ENCODE data around the gene MAL.

MAL gene

GRCh38 chr2:95015261-95015912 lies 10.1 kb upstream of the MAL start:
- DNase-seq, result no peak

GRCh38 chr2:95016616-95017015 lies 8.9 kb upstream of the MAL start:
- DNase-seq, result no peak

- DNase-seq, result no peak
Measured at GRCh38 chr2:95017071-95017501, 8.4 kb upstream of the MAL start.

- DNase-seq, result no peak
Measured at GRCh38 chr2:95017836-95018235, 7.7 kb upstream of the MAL start.

GRCh38 chr2:95018301-95018700 lies 7.2 kb upstream of the MAL start:
- no peak for DNase-seq

GRCh38 chr2:95018861-95019550 lies 6.5 kb upstream of the MAL start:
- no peak for DNase-seq

GRCh38 chr2:95019572-95019971 lies 5.9 kb upstream of the MAL start:
- no peak for DNase-seq

GRCh38 chr2:95020275-95021022 lies 5.1 kb upstream of the MAL start:
- DNase-seq, result peak; percentile 42

GRCh38 chr2:95021023-95021416 lies 4.5 kb upstream of the MAL start:
- no peak for DNase-seq

- DNase-seq, result no peak
Measured at GRCh38 chr2:95021847-95022246, 3.7 kb upstream of the MAL start.

- DNase-seq, result peak; percentile 77
Measured at GRCh38 chr2:95022309-95023221, 2.9 kb upstream of the MAL start.

- DNase-seq, result peak; percentile 45
Measured at GRCh38 chr2:95023222-95023597, 2.3 kb upstream of the MAL start.

GRCh38 chr2:95024371-95024770 lies 1.1 kb upstream of the MAL start:
- no peak for DNase-seq

- peak; percentile 67 for DNase-seq
Measured at GRCh38 chr2:95024960-95025405, 525 bp upstream of the MAL start.

- peak; percentile 52 for DNase-seq
Measured at GRCh38 chr2:95026471-95027368, 1.2 kb downstream of the MAL start.

GRCh38 chr2:95027369-95027720 lies 1.8 kb downstream of the MAL start:
- no peak for DNase-seq

GRCh38 chr2:95029898-95030341 lies 4.4 kb downstream of the MAL start:
- DNase-seq, result no peak

- no peak for DNase-seq
Measured at GRCh38 chr2:95030496-95030895, 5.0 kb downstream of the MAL start.

- no peak for DNase-seq
Measured at GRCh38 chr2:95031076-95031725, 5.7 kb downstream of the MAL start.

- no peak for DNase-seq
Measured at GRCh38 chr2:95031726-95032116, 6.2 kb downstream of the MAL start.

GRCh38 chr2:95032341-95032740 lies 6.8 kb downstream of the MAL start:
- no peak for DNase-seq

Measured in right kidney (tissue), 1 donor.